KMS-11 (cell line): ENCODE measurements around the gene FAM241B.

Experiments
- H2AFZ ChIP-seq: fragments of 200-600 bp; sonication (generic); 2 replicates; pipeline ENCODE4 v1.6.1; 2016; ENCODE audit warnings: antibody characterized with exemption, mixed run types, low read depth
- H3K27ac ChIP-seq: fragments of 200-600 bp; sonication (generic); 2 replicates; pipeline ENCODE4 v1.6.1; 2016; ENCODE audit warnings: mild to moderate bottlenecking, mixed run types
- H3K27me3 ChIP-seq: fragments of 200-600 bp; sonication (generic); 2 replicates; pipeline ENCODE4 v1.6.1; 2017; ENCODE audit warnings: mild to moderate bottlenecking, low read depth, mixed run types, moderate library complexity; ENCODE audit not compliant: insufficient read depth
- H3K36me3 ChIP-seq: fragments of 200-600 bp; sonication (generic); 2 replicates; pipeline ENCODE4 v1.6.1; 2017; ENCODE audit warnings: mild to moderate bottlenecking, mixed run types; ENCODE audit not compliant: insufficient read depth
- H3K4me1 ChIP-seq: fragments of 200-600 bp; sonication (generic); 2 replicates; pipeline ENCODE4 v1.6.1; 2016; ENCODE audit warnings: mild to moderate bottlenecking, low read depth, mixed run types; ENCODE audit not compliant: poor library complexity, severe bottlenecking
- H3K4me2 ChIP-seq: fragments of 200-600 bp; sonication (generic); 2 replicates; pipeline ENCODE4 v1.7.0; 2016; ENCODE audit warnings: mild to moderate bottlenecking, mixed run types
- H3K4me3 ChIP-seq: fragments of 200-600 bp; sonication (generic); IDR thresholded peaks from 2 replicates; pipeline ENCODE4 v1.6.1; 2017; ENCODE audit warnings: low read depth, low read length, mixed read lengths; ENCODE audit not compliant: insufficient read depth
- H3K79me2 ChIP-seq: fragments of 200-600 bp; sonication (generic); 2 replicates; pipeline ENCODE4 v1.6.1; 2016; ENCODE audit warnings: low read depth, mixed run types; ENCODE audit not compliant: insufficient read depth
- H3K9ac ChIP-seq: fragments of 200-600 bp; sonication (generic); 2 replicates; pipeline ENCODE4 v1.6.1; 2016; ENCODE audit warnings: mild to moderate bottlenecking, mixed run types
- H4K20me1 ChIP-seq: fragments of 200-600 bp; sonication (generic); 2 replicates; pipeline ENCODE4 v1.6.1; 2016; ENCODE audit warnings: mild to moderate bottlenecking, mixed run types; ENCODE audit not compliant: insufficient read depth
- CTCF ChIP-seq: fragments of 200-600 bp; sonication (generic); conservative IDR thresholded peaks from 2 replicates; pipeline ENCODE4 v1.6.1; 2017; ENCODE audit warnings: low read depth, mild to moderate bottlenecking, antibody characterized with exemption, low read length, moderate library complexity, mixed read lengths

FAM241B gene

GRCh38 chr10:69652857-69653199 lies 22.8 kb downstream of the FAM241B start:
- no peak for TF ChIP-seq CTCF
- Histone ChIP-seq H3K4me2 (no peak overlapping the region), H3K4me3 (no peak overlapping the region), H3K27ac (no peak overlapping the region), H2AFZ (no peak overlapping the region), H3K79me2 (no peaks in the 10 kb centered on the region), H4K20me1 (no peaks in the 10 kb centered on the region), H3K4me1 (no peaks in the 10 kb centered on the region), H3K27me3 (peaks cover 24% of the 10 kb centered on the region; the same call in 1 of the 2 replicates), H3K9ac (no peak overlapping the region), H3K36me3 (no peaks in the 10 kb centered on the region)

DNA sequence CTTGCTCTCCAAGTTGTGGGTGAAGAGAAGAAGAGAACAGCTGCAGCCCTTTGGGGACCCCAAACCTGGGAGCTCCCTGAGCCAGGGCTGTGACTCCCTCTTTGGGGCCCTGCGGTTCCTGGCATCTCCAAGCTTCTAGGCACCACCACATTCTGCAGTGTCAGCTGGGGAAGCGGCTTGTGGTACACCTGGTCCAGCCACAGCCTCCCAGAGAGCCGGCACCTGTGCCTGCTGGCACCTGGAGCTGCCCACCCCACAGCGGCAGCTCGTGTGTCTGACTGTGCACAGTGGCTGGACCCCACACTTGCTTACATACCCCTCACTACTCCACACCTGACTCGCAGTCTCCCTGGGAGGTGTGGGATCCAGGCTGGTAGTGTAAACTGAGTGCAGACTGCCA lies 23.5 kb downstream of the FAM241B start:
- Histone ChIP-seq H3K4me1 (no peaks in the 10 kb centered on the region), H3K79me2 (no peaks in the 10 kb centered on the region), H3K9ac (no peak overlapping the region), H3K4me2 (no peak overlapping the region), H2AFZ (no peak overlapping the region), H3K36me3 (no peaks in the 10 kb centered on the region), H3K27ac (no peak overlapping the region), H3K27me3 (peaks cover 29% of the 10 kb centered on the region; the same call in 1 of the 2 replicates), H4K20me1 (no peaks in the 10 kb centered on the region), H3K4me3 (no peak overlapping the region)
- no peak for TF ChIP-seq CTCF

DNA sequence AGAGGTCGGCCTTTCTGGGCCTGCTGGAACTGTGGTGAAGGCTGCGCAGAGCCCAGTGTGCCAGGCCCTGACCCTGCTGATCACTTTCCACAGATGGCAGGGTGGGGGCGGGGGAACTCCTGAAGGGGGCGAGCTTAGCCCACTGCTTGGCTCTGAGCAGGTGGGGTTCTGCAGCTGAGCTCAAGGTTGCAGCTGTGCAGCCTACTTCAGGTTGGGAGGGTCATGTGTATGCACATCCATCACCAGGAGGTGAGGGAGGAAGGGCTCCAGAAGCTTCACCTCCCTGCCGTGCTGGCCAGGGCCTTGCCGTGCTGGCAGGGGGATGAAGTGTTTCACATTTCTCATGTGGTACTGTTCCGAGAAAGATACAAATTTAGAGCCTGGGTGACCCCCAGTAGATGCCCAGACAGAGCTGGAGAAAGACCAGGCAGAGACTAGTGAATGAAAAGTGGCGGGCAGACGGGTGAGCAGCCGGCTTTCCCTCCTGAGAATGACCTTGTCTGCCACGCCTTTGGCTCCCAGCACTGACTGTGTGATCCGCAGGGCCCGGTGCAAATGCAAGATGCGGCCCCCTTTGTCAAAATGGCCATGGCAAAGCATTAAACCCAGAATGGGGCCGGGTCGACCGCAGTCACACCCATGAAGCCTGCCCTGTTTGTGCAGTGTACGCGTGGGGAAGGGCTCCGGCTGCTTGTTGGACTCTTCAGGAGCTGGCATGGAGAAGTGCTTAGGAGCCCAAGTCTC lies 25.2 kb downstream of the FAM241B start:
- no peaks in the 10 kb centered on the region for H3K79me2 ChIP-seq
- peaks cover 45% of the 10 kb centered on the region; the same call in 1 of the 2 replicates for H3K27me3 ChIP-seq
- H3K4me3 ChIP-seq = no peak overlapping the region
- H3K9ac ChIP-seq = no peak overlapping the region
- no peaks in the 10 kb centered on the region for H3K4me1 ChIP-seq
- H3K36me3 ChIP-seq = no peaks in the 10 kb centered on the region
- H4K20me1 ChIP-seq = no peaks in the 10 kb centered on the region
- H2AFZ ChIP-seq = no peak overlapping the region
- H3K4me2 ChIP-seq = no peak overlapping the region
- TF ChIP-seq CTCF = no peak
- no peak overlapping the region for H3K27ac ChIP-seq

- peaks cover 50% of the 10 kb centered on the region; the same call in 1 of the 2 replicates for H3K27me3 ChIP-seq
- no peak overlapping the region for H3K4me3 ChIP-seq
- no peaks in the 10 kb centered on the region for H4K20me1 ChIP-seq
- H3K4me2 ChIP-seq = no peak overlapping the region
- no peak overlapping the region for H3K27ac ChIP-seq
- H3K4me1 ChIP-seq = no peaks in the 10 kb centered on the region
- TF ChIP-seq CTCF = no peak
- H3K79me2 ChIP-seq = no peaks in the 10 kb centered on the region
- H3K9ac ChIP-seq = no peak overlapping the region
- no peaks in the 10 kb centered on the region for H3K36me3 ChIP-seq
- no peak overlapping the region for H2AFZ ChIP-seq
Measured at GRCh38 chr10:69655868-69656555, 26.0 kb downstream of the FAM241B start.
